GM12878 (cell line): ENCODE data around the gene ITGAV. TPM values are rescaled to one million over a fixed set of nuclear protein-coding genes. Genes with fewer than 3 reads are reported as not detected.

ENCODE experiments used
- ATAC-seq: fragments of 200-7000 bp; cut with Tn5 transposase; 3 replicates; pipeline ENCODE4 v1.9.1; 2020; ENCODE audit warnings: mild to moderate bottlenecking, moderate library complexity
- BruUV-seq: library from RNA; stranded (reverse); fragments of 400-500 nt; replicated peaks from 2 replicates; lab custom pipeline; 2021; lab: Mats Ljungman, UMichigan
- CTCF ChIA-PET: fragments of 300-600 bp; sonication (Branson Sonifier 250); formaldehyde crosslinking; extraction: SDS; loops from one replicate; lab custom pipeline; 2021; ENCODE audit warnings: inconsistent platforms; lab: Yijun Ruan, JAX
- POLR2A ChIA-PET: fragments of 350-600 bp; formaldehyde crosslinking; extraction: SDS; loops from one replicate; lab custom pipeline; 2021; ENCODE audit warnings: inconsistent platforms; lab: Charles Lee
- RAD21 ChIA-PET: fragments of 300-600 bp; sonication (Branson Sonifier 250); formaldehyde crosslinking; loops from one replicate; lab custom pipeline; 2023; ENCODE audit warnings: antibody characterized with exemption; ENCODE audit not compliant: unreplicated experiment; lab: Charles Lee
- SMC1A ChIA-PET: fragments of 300-600 bp; sonication (Branson Sonifier 250); formaldehyde crosslinking; loops from one replicate; lab custom pipeline; 2023; ENCODE audit not compliant: unreplicated experiment, uncharacterized antibody; lab: Charles Lee
- DNase-seq: peaks from one replicate; pipeline ENCODE4 v3.0.0-alpha.2; 2011; ENCODE audit warnings: low read depth, low spot score
- FAIRE-seq: peaks from 3 replicates; lab custom pipeline; 2011; peaks lifted over from hg19 to GRCh38; lab: Jason Lieb, UNC
- H2AFZ ChIP-seq: 2 replicates; pipeline ENCODE4 v1.6.0; 2011; ENCODE audit warnings: low read depth, low read length, control low read depth; ENCODE audit not compliant: control insufficient read depth
- H3K27ac ChIP-seq: 2 replicates; pipeline ENCODE4 v1.5.1; 2011; ENCODE audit warnings: control low read depth; ENCODE audit not compliant: control insufficient read depth, insufficient read depth
- H3K27me3 ChIP-seq, 2 experiments: replicated peaks in 1 of 2; 2 replicates each; pipeline versions ENCODE4 v1.6.0 to v1.6.1; 2011; ENCODE audit warnings: low read length in 1 of 2; ENCODE audit not compliant: control insufficient read depth in 2 of 2, insufficient read depth in 2 of 2
- H3K36me3 ChIP-seq, 2 experiments: 2 replicates each; pipeline ENCODE4 v1.5.1; 2011; ENCODE audit warnings: low read length in 1 of 2; ENCODE audit not compliant: control insufficient read depth in 2 of 2, insufficient read depth in 2 of 2
- H3K4me1 ChIP-seq: 2 replicates; pipeline ENCODE4 v1.6.1; 2011; ENCODE audit warnings: mild to moderate bottlenecking, low read length, moderate library complexity, mixed read lengths; ENCODE audit not compliant: control insufficient read depth, insufficient read depth
- H3K4me2 ChIP-seq: 2 replicates; pipeline ENCODE4 v1.6.0; 2011; ENCODE audit warnings: control low read depth; ENCODE audit not compliant: control insufficient read depth, insufficient read depth
- H3K4me3 ChIP-seq: fragments of 200-600 bp; sonication (generic); 2 replicates; pipeline ENCODE4 v1.5.1; 2016
- H3K79me2 ChIP-seq: 2 replicates; pipeline ENCODE4 v1.6.0; 2011; ENCODE audit warnings: low read length; ENCODE audit not compliant: control insufficient read depth, insufficient read depth
- H3K9ac ChIP-seq: 2 replicates; pipeline ENCODE4 v1.8.0; 2011; ENCODE audit warnings: low read length, control low read depth, mixed read lengths; ENCODE audit not compliant: control insufficient read depth, insufficient read depth
- H3K9me3 ChIP-seq: replicated peaks from 3 replicates; pipeline ENCODE4 v1.5.1; 2011; ENCODE audit warnings: mild to moderate bottlenecking, low read length; ENCODE audit not compliant: control insufficient read depth, insufficient read depth
- H4K20me1 ChIP-seq: 2 replicates; pipeline ENCODE4 v1.6.0; 2011; ENCODE audit not compliant: control insufficient read depth, insufficient read depth
- IRF3 ChIP-seq: fragments of 450-650 bp; IDR thresholded peaks from 2 replicates; pipeline ENCODE4 v1.6.1; 2014; ENCODE audit warnings: mild to moderate bottlenecking
- NFIC ChIP-seq: IDR thresholded peaks from 2 replicates; pipeline ENCODE4 v1.6.1; 2012; ENCODE audit warnings: low read depth, mild to moderate bottlenecking, inconsistent platforms, low read length, moderate library complexity
- NRF1 ChIP-seq: conservative IDR thresholded peaks from 2 replicates; pipeline ENCODE4 v1.6.1; 2011; ENCODE audit warnings: mild to moderate bottlenecking, low read depth, low read length, improper control_type of control experiment
- ZNF687 ChIP-seq: fragments of 450-650 bp; IDR thresholded peaks from 2 replicates; pipeline ENCODE4 v1.6.1; 2017; ENCODE audit warnings: mild to moderate bottlenecking, moderate library complexity
- in situ Hi-C: fragments of 300-500 bp; cut with MboI; formaldehyde crosslinking; loops from 9 replicates; pipeline ENCODE4 v1.14.3; 2018; ENCODE audit warnings: mixed read lengths
- intact Hi-C: fragments of 100-400 bp; cut with micrococcal nuclease; formaldehyde crosslinking; loops from one replicate; pipeline ENCODE4 v1.14.2; 2022; ENCODE audit not compliant: unreplicated experiment
- polyA plus RNA-seq, 11 experiments: library from polyadenylated mRNA; depleted of rRNA in 4 of 11; unstranded in 6 of 11; stranded (reverse) in 5 of 11; fragments of >200 nt; fragmentation: Nextera tagmentation in 4 of 11; fragmentation: Illumina TruSeq in 1 of 11; extraction: Ambion mirVana in 4 of 11; extraction: Trizol in 1 of 11; gene quantifications; 1 replicate in 1 of 11; 2 replicates in 10 of 11; pipeline versions ENCODE4 v1.2.1 to v1.2.3, GENCODE V29; 2011 to 2016; ENCODE audit warnings: inconsistent platforms in 2 of 11, missing spikeins in 2 of 11, low read depth in 1 of 11
- total RNA-seq, 4 experiments: library from RNA; depleted of rRNA in 3 of 4; stranded (reverse); fragments of >200 nt in 3 of 4; fragmentation: Illumina TruSeq in 1 of 4; extraction: Trizol in 1 of 4; gene quantifications; 2 replicates each; pipeline versions ENCODE4 v1.2.1 to v1.2.3, GENCODE V29; 2013 to 2021

Gene ITGAV
- total and polyA plus RNA-seq, 10 of the 15 experiments (the other 5 are each of a cell fraction or from before 2014, with no cell fraction given), result 2.1 to 10.8 (median 6.1) TPM

DNA sequence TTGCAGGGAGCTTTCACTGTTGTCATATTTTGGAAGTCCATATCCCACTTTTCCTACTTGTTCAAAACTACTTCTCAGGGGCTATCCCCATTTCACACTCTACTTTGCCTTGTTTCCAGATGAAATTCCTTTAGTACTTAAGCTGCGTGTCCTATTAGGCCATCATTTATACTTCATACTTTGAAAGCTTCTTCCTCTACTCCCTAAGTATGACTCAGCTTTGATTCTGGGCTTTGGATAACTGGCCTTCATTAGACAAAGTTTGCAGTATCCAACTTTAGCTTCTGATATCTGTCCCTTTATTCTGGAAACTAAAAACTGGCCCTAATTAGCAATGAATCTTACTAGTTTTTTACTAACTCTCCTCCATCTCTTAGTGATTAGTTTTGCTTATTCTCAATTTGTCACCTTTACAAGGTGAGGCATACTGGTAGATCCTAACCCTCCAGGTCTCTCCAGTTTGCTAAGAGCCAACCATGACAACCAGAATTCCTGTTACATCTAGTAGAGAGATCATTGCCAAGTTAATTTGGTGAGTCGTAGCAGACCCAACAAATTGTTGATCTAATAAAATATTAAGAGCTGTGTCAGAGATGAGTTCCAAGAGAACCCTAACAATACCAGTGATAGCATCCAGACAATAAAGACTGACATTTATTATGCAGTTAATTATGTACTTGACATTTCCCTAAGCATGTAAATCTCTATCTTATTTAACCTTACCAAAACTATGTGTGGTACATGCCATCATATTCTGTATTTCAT is 31.2 kb upstream of the ITGAV start (continued):
- TF ChIP-seq ZNF687 (no peak), NRF1 (no peak)

DNA sequence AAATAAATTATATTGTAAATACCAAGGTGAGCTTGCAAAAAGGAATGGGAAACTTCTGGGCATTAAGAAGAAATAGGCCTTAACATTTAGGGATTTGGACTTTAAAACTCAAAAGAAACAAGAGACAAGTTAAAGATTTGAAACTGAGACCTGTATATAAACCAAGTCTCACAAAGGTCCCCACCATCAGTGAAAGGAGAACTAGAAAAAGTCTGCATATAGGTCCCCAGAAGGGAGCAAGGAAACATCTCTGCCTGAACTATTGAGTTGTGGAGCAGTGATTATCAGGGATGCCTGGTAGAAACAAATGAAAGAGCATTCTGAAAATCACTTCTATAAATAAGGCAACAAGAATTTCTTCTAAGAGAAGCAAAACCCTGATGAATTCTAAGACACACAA is 30.5 kb upstream of the ITGAV start:
- Histone ChIP-seq H3K9me3 (no peaks in the 10 kb centered on the region), H2AFZ (no peak overlapping the region), H3K79me2 (no peaks in the 10 kb centered on the region), H3K4me3 (no peak overlapping the region), H3K9ac (no peak overlapping the region), H3K4me2 (no peak overlapping the region; the same call in 1 of the 2 replicates), H3K27ac (no peak overlapping the region), H4K20me1 (no peaks in the 10 kb centered on the region), H3K36me3 (no peaks in the 10 kb centered on the region), H3K27me3 (no peaks in the 10 kb centered on the region), H3K4me1 (no peaks in the 10 kb centered on the region; the same call in 1 of the 2 replicates)
- ChIA-PET SMC1A (interaction anchor here (0.6 to 1.9 kb wide), 3 partner anchors 11 to 70 kb away, joined by 3 to 5 read pairs (median 3); no protein-coding TSS in a partner anchor), CTCF (interaction anchor here (0.9 to 1.3 kb wide), 3 partner anchors 55 to 82 kb away, joined by 3 read pairs; no protein-coding TSS in a partner anchor), POLR2A (interaction anchor here (1.1 kb wide), 1 partner anchor 23 kb away, joined by 3 read pairs; no protein-coding TSS in a partner anchor), RAD21 (interaction anchor here (0.6 kb wide), 1 partner anchor 678 kb away, joined by 3 read pairs; no protein-coding TSS in a partner anchor)
- in situ Hi-C loops, result no loop called here
- FAIRE-seq (no peak), DNase-seq (no peak), ATAC-seq (peak; percentile 80)
- TF ChIP-seq NFIC (peak; percentile 18; the same call in 1 of the 2 replicates), IRF3 (no peak)
- intact Hi-C loops, result no loop called here
- no TSS peak for BruUV-seq
